ENCODE measurements around the gene POLR2E. TPM values are rescaled to one million over a fixed set of nuclear protein-coding genes. Genes with fewer than 3 reads are reported as not detected.

Gene POLR2E
- total and polyA plus RNA-seq, 4 donors, result 51.8 to 211 (median 171) TPM

GRCh38 chr19:1039646-1040475 is 55.3 kb downstream of the POLR2E start, which contains the start of gene ABCA7 (continued):
- TF ChIP-seq ZBTB33 (IDR thresholded peaks at IDR 0.05) (no peak), HNF4G (IDR thresholded peaks at IDR 0.05) (no peak), NR2F2 (IDR thresholded peaks at IDR 0.05) (no peak)

- no peak overlapping the region for H3K4me3 ChIP-seq (ENCODE audit: low read depth in 1 of 3, low read length in 3 of 3)
- H3K36me3 ChIP-seq (ENCODE audit: control insufficient read depth in 4 of 4, insufficient read depth in 3 of 4, low read depth in 1 of 4, low read length in 3 of 4), result peaks cover 0 to 2% (median 0%) of the 10 kb centered on the region in 4 donors
- TF ChIP-seq GABPA (IDR thresholded peaks at IDR 0.05 in 1 of 2, conservative IDR thresholded peaks at IDR 0.05 in 1 of 2) (no peak), TAF1 (conservative IDR thresholded peaks at IDR 0.05) (no peak), HNF4G (IDR thresholded peaks at IDR 0.05) (no peak), FOXA1 (IDR thresholded peaks at IDR 0.05) (no peak)
- H3K9ac ChIP-seq (ENCODE audit: low read depth in 1 of 2, low read length in 2 of 2), result no peak overlapping the region
- no peak for DNase-seq (ENCODE audit: low spot score)
- H3K9me3 ChIP-seq (ENCODE audit: control insufficient read depth in 4 of 4, low read length in 3 of 4), result no peaks in the 10 kb centered on the region
- WGBS, result 78% methylated on average over 22 of the region's 22 CpGs
- H3K27ac ChIP-seq (ENCODE audit: low read depth in 1 of 2, low read length in 2 of 2), result no peak overlapping the region
- H3K27me3 ChIP-seq (ENCODE audit: control insufficient read depth in 4 of 4, insufficient read depth in 4 of 4, low read length in 3 of 4), result no peaks in the 10 kb centered on the region
- H3K4me1 ChIP-seq (ENCODE audit: control insufficient read depth in 4 of 4, insufficient read depth in 4 of 4, low read length in 3 of 4), result peaks cover 5 to 24% (median 16%) of the 10 kb centered on the region in 4 donors
These were observed 56.1 kb downstream of the POLR2E start for GRCh38 chr19:1038978-1039645.

- peaks cover 0 to 3% (median 1%) of the 10 kb centered on the region in 4 donors for H3K36me3 ChIP-seq (ENCODE audit: control insufficient read depth in 4 of 4, insufficient read depth in 3 of 4, low read depth in 1 of 4, low read length in 3 of 4)
- TF ChIP-seq ZBTB33 (IDR thresholded peaks at IDR 0.05) (no peak), YY1 (IDR thresholded peaks at IDR 0.05) (no peak), ATF3 (IDR thresholded peaks at IDR 0.05) (no peak), FOXA1 (IDR thresholded peaks at IDR 0.05) (no peak), RAD21 (IDR thresholded peaks at IDR 0.05) (no peak), EGR1 (IDR thresholded peaks at IDR 0.05; ENCODE audit: low read depth in 2 of 2) (no peak)
- H3K4me1 ChIP-seq (ENCODE audit: control insufficient read depth in 4 of 4, insufficient read depth in 4 of 4, low read length in 3 of 4), result peaks cover 5 to 24% (median 16%) of the 10 kb centered on the region in 4 donors
- no peaks in the 10 kb centered on the region for H3K9me3 ChIP-seq (ENCODE audit: control insufficient read depth in 4 of 4, low read length in 3 of 4)
- no peak overlapping the region for H3K9ac ChIP-seq (ENCODE audit: low read depth in 1 of 2, low read length in 2 of 2)
- DNase-seq (ENCODE audit: low spot score), result no peak
- H3K27ac ChIP-seq (ENCODE audit: low read depth in 1 of 2, low read length in 2 of 2), result peak overlapping the region; percentile 19 to 69
- no peaks in the 10 kb centered on the region for H3K27me3 ChIP-seq (ENCODE audit: control insufficient read depth in 4 of 4, insufficient read depth in 4 of 4, low read length in 3 of 4)
- 83% methylated on average over 22 of the region's 22 CpGs for WGBS
- no peak overlapping the region for H3K4me3 ChIP-seq (ENCODE audit: low read depth in 1 of 3, low read length in 3 of 3)
These were observed 57.5 kb downstream of the POLR2E start for GRCh38 chr19:1037621-1038064.

Other genes with a start within 250 kb of the POLR2E start
- 10 to 100 TPM in 1 of 2 donors, under 1 TPM in 1; 0.17 to 37.4 TPM for gene ELANE, start 243.1 kb downstream of the POLR2E start, total RNA-seq
- 1 to 10 TPM in 1 of 2 donors, under 1 TPM in 1; 0.88 to 2.7 TPM for gene ELANE, start 243.1 kb downstream of the POLR2E start, polyA plus RNA-seq
- gene CFD, start 235.7 kb downstream of the POLR2E start, total RNA-seq, result 10 to 100 TPM; 13.2 to 14.1 TPM
- gene CFD, start 235.7 kb downstream of the POLR2E start, polyA plus RNA-seq, result 10 to 100 TPM in 1 of 2 donors, 1 to 10 TPM in 1; 4.5 to 20.2 TPM
- gene MED16, start 202.2 kb downstream of the POLR2E start, total RNA-seq, result 10 to 100 TPM; 39.7 to 42.3 TPM
- 10 to 100 TPM; 30.6 to 50.5 TPM for gene MED16, start 202.2 kb downstream of the POLR2E start, polyA plus RNA-seq
- not detected for gene RNU6-9, start 201.9 kb downstream of the POLR2E start, total RNA-seq
- gene RNU6-9, start 201.9 kb downstream of the POLR2E start, polyA plus RNA-seq, result not detected
- 10 to 100 TPM; 17.4 to 72.4 TPM for gene R3HDM4, start 182.2 kb downstream of the POLR2E start, total RNA-seq
- gene R3HDM4, start 182.2 kb downstream of the POLR2E start, polyA plus RNA-seq, result 10 to 100 TPM; 14.1 to 23.0 TPM
- gene KISS1R, start 178.0 kb downstream of the POLR2E start, total RNA-seq, result not detected
- not detected for gene KISS1R, start 178.0 kb downstream of the POLR2E start, polyA plus RNA-seq
- gene ARID3A, start 169.3 kb downstream of the POLR2E start, total RNA-seq, result 10 to 100 TPM in 1 of 2 donors, 1 to 10 TPM in 1; 5.2 to 42.4 TPM
- 1 to 10 TPM in 1 of 2 donors, under 1 TPM in 1; 0.74 to 1.0 TPM for gene ARID3A, start 169.3 kb downstream of the POLR2E start, polyA plus RNA-seq
- gene WDR18, start 111.0 kb downstream of the POLR2E start, total RNA-seq, result 10 to 100 TPM; 24.3 to 41.7 TPM
- gene WDR18, start 111.0 kb downstream of the POLR2E start, polyA plus RNA-seq, result 10 to 100 TPM; 33.8 to 45.3 TPM
- under 1 TPM in 1 of 2 donors, not detected in 1; 0.05 TPM for gene GRIN3B, start 95.0 kb downstream of the POLR2E start, total RNA-seq
- gene GRIN3B, start 95.0 kb downstream of the POLR2E start, polyA plus RNA-seq, result not detected
- 10 to 100 TPM; 34.3 to 80.3 TPM for gene TMEM259, start 74.3 kb downstream of the POLR2E start, total RNA-seq
- gene TMEM259, start 74.3 kb downstream of the POLR2E start, polyA plus RNA-seq, result 10 to 100 TPM; 29.7 to 99.3 TPM
- not detected for gene RNU6-2, start 73.9 kb downstream of the POLR2E start, total RNA-seq
- gene RNU6-2, start 73.9 kb downstream of the POLR2E start, polyA plus RNA-seq, result not detected
- gene CNN2, start 68.8 kb downstream of the POLR2E start, total RNA-seq, result 10 to 100 TPM; 31.0 to 38.4 TPM
- 10 to 100 TPM; 10.1 to 22.6 TPM for gene CNN2, start 68.8 kb downstream of the POLR2E start, polyA plus RNA-seq
- 10 to 100 TPM in 1 of 2 donors, 1 to 10 TPM in 1; 5.3 to 60.9 TPM for gene ABCA7, start 55.3 kb downstream of the POLR2E start, total RNA-seq
- 1 to 10 TPM; 3.0 to 4.4 TPM for gene ABCA7, start 55.3 kb downstream of the POLR2E start, polyA plus RNA-seq
- 10 to 100 TPM; 13.6 to 27.5 TPM for gene ARHGAP45, start 28.2 kb downstream of the POLR2E start, total RNA-seq
- gene ARHGAP45, start 28.2 kb downstream of the POLR2E start, polyA plus RNA-seq, result 1 to 10 TPM; 3.3 to 5.8 TPM
- 100 to 1,000 TPM; 122 to 149 TPM for gene GPX4, start 8.6 kb upstream of the POLR2E start, total RNA-seq
- 100 to 1,000 TPM; 447 to 558 TPM for gene GPX4, start 8.6 kb upstream of the POLR2E start, polyA plus RNA-seq
- gene SBNO2, start 78.9 kb upstream of the POLR2E start, total RNA-seq, result 10 to 100 TPM; 11.0 to 25.0 TPM
- 10 to 100 TPM in 1 of 2 donors, 1 to 10 TPM in 1; 2.2 to 19.1 TPM for gene SBNO2, start 78.9 kb upstream of the POLR2E start, polyA plus RNA-seq
- gene STK11, start 110.4 kb upstream of the POLR2E start, total RNA-seq, result 100 to 1,000 TPM in 1 of 2 donors, 10 to 100 TPM in 1; 40.6 to 126 TPM
- gene STK11, start 110.4 kb upstream of the POLR2E start, polyA plus RNA-seq, result 10 to 100 TPM in 1 of 2 donors, 1 to 10 TPM in 1; 3.0 to 30.3 TPM
- under 1 TPM; 0.05 to 0.25 TPM for gene CBARP, start 142.6 kb upstream of the POLR2E start, total RNA-seq
- under 1 TPM in 1 of 2 donors, not detected in 1; 0.06 TPM for gene CBARP, start 142.6 kb upstream of the POLR2E start, polyA plus RNA-seq
- 10 to 100 TPM; 20.2 to 44.5 TPM for gene ATP5F1D, start 146.4 kb upstream of the POLR2E start, total RNA-seq
- 100 to 1,000 TPM; 246 to 315 TPM for gene ATP5F1D, start 146.4 kb upstream of the POLR2E start, polyA plus RNA-seq
- 10 to 100 TPM in 1 of 2 donors, 1 to 10 TPM in 1; 9.1 to 22.9 TPM for gene MIDN, start 153.2 kb upstream of the POLR2E start, total RNA-seq
- gene MIDN, start 153.2 kb upstream of the POLR2E start, polyA plus RNA-seq, result 10 to 100 TPM in 1 of 2 donors, 1 to 10 TPM in 1; 2.9 to 14.6 TPM
- gene CIRBP, start 174.0 kb upstream of the POLR2E start, total RNA-seq, result 100 to 1,000 TPM in 1 of 2 donors, 10 to 100 TPM in 1; 80.5 to 135 TPM
- gene CIRBP, start 174.0 kb upstream of the POLR2E start, polyA plus RNA-seq, result 100 to 1,000 TPM in 1 of 2 donors, 10 to 100 TPM in 1; 41.1 to 113 TPM
- gene FAM174C, start 180.2 kb upstream of the POLR2E start, total RNA-seq, result 10 to 100 TPM; 14.6 to 15.7 TPM
- gene FAM174C, start 180.2 kb upstream of the POLR2E start, polyA plus RNA-seq, result 10 to 100 TPM; 51.9 to 79.8 TPM
- gene EFNA2, start 190.5 kb upstream of the POLR2E start, total RNA-seq, result 1 to 10 TPM in 1 of 2 donors, under 1 TPM in 1; 0.98 to 6.2 TPM
- 1 to 10 TPM; 2.5 to 9.8 TPM for gene EFNA2, start 190.5 kb upstream of the POLR2E start, polyA plus RNA-seq